Measurements from ENCODE around the gene KCNAB1.
"Not testable (repeated sequence)": the region's sequence is repeated elsewhere in the genome, so short reads cannot be mapped to it uniquely, and the experiment has no call there.

The KCNAB1 gene

GRCh38 chr3:156539051-156539450 lies 418.7 kb downstream of the KCNAB1 start:
- DNase-seq (ENCODE audit: low read depth) = no peak

GRCh38 chr3:156539802-156540201 lies 419.4 kb downstream of the KCNAB1 start:
- DNase-seq (ENCODE audit: low read depth) = no peak

DNA sequence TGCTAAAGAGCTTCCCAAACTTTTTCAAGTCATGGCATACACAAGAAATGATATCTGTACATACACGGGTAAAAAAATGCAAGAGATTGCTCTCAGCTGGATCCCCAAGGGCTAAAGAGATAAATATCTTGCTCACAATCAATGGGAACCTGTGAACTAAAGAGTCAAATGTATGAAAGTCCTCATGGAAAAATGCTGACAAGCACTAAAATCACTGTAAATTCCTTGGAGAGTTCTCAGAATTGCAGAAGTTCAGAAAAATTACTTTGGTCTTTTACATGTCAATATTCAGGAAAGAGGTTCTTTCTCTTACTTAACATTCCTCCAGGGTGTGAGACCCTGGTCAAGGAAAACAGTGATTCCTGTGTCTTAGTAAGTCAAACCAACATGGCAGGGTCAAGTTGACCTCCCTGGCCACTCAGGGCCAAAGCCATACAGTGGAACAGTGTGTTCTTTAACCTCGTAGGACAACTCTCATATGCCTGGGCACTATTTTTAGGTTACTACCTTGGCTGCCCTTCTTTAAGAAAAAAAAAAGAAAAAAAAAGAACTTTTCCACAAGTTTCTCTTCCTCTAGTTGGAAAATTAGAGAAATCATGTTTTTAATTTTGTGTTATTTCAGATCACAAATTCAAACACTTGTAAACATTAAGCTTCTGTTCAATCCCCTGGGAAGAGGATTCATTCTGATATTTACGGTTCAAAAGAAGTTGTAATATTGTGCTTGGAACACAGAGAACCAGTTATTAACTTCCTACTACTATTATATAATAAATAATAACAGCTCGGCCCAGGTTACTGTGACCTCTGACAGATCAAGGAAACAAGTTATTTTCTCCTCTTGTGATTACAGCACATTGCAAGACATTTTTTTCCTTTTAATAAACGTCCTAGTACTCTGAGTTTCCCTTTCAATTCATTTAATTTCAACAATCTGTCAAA lies 422.0 kb downstream of the KCNAB1 start:
- no peak for DNase-seq (ENCODE audit: low read depth)

DNA sequence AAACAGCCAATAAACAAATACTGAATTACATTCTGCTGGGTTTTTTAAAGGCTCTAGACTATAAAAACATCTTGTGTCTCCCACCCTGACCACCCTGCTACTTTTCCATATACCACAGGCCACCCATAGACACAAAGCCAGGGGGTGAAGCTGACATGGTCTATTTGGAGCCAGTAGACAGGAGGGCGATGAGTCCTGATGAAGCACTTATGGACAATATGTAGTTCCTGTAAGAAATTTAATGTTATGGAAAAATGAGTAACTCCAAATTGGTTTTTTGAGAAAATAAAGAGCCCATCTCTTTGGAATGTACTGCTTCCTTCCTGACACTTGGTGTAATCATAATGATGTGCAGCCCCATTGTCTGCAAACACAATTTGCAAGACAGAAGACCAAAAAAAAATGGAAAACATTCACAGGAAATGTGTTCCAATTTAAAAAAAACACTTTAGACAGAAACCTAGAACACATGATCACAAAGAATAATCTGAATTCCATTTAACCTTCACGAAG lies 422.7 kb downstream of the KCNAB1 start:
- no peak for DNase-seq (ENCODE audit: low read depth)

- no peak for DNase-seq (ENCODE audit: low read depth)
These were observed 427.3 kb downstream of the KCNAB1 start for GRCh38 chr3:156547637-156548036.

GRCh38 chr3:156548041-156548687 lies 427.8 kb downstream of the KCNAB1 start:
- DNase-seq (ENCODE audit: low read depth) = no peak

DNA sequence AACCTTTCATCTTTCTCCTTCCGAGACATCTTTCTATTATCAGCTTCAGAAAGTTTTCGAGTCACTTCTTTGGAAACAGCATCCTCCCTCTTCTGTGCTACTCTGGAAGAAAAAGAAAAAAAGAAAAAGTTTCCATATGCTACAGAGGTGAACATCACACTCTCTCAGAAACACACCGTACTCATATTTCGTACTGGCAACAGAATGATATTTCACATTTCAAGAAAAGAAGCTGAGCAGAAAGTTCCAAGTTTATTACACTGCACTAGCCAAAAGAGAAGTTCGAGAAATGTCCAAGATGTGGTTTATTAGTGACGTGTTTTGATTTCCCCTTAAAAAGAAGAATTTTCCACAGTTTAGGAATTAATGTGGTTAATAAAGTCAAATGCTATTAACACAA lies 428.5 kb downstream of the KCNAB1 start:
- no peak for DNase-seq (ENCODE audit: low read depth)

GRCh38 chr3:156551261-156551660 lies 430.9 kb downstream of the KCNAB1 start:
- no peak for DNase-seq (ENCODE audit: low read depth)

GRCh38 chr3:156551746-156552145 lies 431.4 kb downstream of the KCNAB1 start:
- DNase-seq (ENCODE audit: low read depth) = peak; percentile 68

DNA sequence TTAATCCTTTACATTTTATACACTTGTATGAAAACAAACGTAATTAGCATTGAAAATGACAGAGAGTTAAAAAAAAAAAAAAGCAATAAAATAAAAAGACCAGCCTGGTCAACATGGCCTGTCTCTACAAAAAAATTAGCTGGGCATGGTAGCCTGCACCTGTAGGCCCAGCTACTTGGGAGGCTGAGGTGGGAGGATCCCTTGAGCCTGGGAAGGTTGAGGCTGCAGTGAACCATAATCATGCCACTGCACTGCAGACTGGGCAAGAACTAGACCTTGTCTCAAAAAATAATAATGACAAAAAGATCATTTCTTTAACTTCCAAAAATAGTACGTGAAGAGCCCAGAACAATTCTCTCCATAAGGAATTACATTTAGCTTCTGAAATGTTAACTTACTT lies 432.6 kb downstream of the KCNAB1 start:
- DNase-seq (ENCODE audit: low read depth) = no peak

- no peak for DNase-seq (ENCODE audit: low read depth)
These were observed 433.5 kb downstream of the KCNAB1 start for GRCh38 chr3:156553705-156554356.

- no peak for DNase-seq (ENCODE audit: low read depth)
These were observed 434.1 kb downstream of the KCNAB1 start for GRCh38 chr3:156554515-156554841.

DNA sequence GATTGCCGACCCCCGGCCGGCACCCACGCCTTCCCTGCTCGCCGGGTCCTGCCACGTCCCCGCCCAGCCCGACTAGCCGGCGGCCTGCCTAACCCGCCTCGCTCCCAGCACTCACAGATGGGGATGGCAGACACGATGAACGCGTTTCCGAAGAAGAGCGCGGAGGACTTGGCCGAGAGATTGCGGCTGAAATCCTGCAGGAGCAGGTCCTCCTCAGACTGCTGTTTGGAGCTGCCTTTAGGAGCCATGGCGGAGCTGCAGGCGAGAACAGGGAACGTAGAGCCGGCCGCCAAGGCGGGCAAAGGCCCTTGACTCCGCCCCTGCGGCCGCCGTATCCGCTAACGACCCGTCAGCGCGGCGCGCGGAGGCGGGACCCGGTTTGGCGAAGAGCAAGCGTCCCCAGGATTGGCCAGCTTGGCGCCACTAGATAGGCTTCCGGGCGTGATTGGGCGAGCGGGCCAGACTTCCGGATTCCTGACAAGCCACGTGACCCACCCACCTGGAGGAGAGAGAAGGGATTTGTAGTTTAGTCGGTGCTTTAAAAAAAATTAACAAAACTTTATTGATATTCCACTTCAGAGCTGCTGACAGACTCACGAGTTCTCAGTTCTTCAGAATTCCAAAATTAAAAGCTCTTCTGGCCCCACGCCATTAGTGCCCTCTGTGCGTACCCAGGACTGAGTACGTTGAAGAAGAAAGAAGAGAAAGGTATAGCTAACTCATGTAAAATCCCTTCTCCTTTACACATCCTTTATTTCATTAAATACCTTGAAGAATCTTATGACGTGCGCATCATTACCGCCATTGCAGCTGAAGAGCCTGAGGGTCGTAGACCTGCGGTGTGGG lies 434.7 kb downstream of the KCNAB1 start, which contains the start of gene SSR3:
Gene SSR3 (minus strand): TSS at position 276 of the 846 bp plus-strand sequence. CDS start 28 bp downstream, at position 248.
- DNase-seq (ENCODE audit: low read depth) = peak; percentile 99

DNA sequence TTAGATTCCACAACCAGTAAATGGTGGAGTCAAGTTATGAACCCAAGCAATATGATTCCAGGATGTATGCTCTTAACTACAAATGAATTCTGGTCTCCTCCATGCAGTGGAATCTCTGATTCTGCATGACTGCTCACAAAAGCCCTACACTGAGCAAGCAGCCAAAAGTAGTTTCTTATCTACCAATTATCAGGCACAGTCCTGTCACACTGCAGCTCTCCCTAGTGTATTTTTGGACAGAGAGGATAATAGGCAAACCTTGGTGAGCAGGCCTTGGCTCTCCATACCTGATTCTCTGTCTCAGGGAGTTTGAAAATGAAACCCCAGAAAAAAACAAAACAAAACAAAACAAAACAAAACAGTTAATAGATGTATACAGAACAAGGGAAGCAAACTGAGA lies 438.0 kb downstream of the KCNAB1 start:
- no peak for DNase-seq (ENCODE audit: low read depth)

DNA sequence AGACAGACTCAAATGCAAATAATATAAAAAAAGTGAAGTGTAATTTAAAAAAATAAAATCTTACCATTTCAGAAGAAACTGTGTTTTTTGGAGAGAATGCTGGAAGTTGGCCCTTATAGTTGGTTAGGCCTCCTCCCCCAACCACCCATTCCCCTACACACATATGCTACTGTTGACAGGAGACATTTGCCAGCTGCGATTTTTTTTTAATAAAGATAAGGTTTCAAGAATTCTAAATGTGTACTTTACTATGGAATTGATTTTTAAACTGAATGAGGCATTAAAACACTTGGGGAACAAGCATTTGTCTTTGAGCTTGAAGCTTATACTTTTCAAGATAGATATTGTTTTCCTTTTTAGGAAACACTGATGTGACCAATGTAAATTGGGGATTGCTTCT lies 438.9 kb downstream of the KCNAB1 start:
- no peak for DNase-seq (ENCODE audit: low read depth)

DNA sequence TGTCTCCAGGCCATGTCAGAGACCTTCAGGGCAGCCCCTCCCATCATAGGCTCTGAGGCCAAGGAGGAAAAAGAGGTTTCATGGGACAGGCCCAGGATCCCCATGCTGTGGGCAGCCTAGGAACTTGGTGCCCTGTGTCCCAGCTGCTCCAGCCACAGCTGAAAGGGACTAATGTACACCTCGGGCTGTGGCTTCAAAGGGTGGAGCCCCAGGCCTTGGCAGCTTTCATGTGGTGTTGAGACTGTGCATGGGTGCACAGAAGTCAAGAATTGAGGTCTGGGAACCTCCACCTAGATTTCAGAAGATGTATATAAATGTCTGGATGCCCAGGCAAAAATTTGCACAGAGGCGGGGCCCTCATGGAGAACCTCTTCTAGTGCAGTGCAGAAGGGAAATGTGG lies 441.2 kb downstream of the KCNAB1 start:
- no peak for DNase-seq (ENCODE audit: low read depth)

GRCh38 chr3:156562486-156562885 lies 442.1 kb downstream of the KCNAB1 start:
- DNase-seq (ENCODE audit: low read depth) = not testable (repeated sequence)

GRCh38 chr3:156563900-156564682 lies 443.7 kb downstream of the KCNAB1 start:
- DNase-seq (ENCODE audit: low read depth) = no peak

- not testable (repeated sequence) for DNase-seq (ENCODE audit: low read depth)
These were observed 448.6 kb downstream of the KCNAB1 start for GRCh38 chr3:156569016-156569415.

DNA sequence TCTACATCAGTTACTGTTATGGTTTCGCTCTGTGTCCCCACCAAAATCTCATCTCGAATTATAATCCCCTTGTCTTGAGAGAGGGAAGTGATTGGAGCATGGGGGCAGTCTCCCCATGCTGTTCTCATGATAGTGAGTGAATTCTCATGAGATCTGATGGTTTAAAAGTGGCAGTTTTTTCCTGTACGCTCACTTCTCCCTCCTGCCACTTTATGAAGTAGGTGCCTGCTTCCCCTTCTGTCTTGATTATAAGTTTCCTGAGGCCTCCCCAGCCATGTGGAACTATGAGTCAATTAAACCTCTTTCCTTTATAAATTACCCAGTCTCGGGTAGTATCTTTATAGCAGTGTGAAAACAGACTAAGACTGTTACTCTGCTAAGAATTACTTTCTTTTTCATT lies 449.5 kb downstream of the KCNAB1 start:
- not testable (repeated sequence) for DNase-seq (ENCODE audit: low read depth)

DNA sequence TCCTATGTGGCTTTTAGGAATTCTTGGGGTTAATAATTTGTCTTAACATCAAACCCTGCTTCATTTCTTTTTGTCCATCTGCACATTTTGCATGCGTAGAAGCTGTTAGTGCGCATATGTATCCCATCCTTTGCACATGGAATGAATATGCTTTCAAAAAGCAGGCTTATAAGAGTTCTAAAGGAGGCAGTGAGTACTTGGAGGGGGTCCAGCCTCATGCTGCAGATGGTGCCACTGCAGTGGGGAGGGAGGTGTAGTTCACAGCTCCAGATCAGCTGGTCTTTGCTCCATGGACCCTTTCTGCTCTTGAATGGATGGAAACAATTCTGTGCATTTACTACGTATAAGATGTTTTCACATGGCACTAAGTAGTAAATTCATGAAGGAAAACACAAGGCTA lies 455.3 kb downstream of the KCNAB1 start:
- no peak for DNase-seq (ENCODE audit: low read depth)
